ENCODE results near the gene UGT1A8.

The UGT1A8 gene

DNA sequence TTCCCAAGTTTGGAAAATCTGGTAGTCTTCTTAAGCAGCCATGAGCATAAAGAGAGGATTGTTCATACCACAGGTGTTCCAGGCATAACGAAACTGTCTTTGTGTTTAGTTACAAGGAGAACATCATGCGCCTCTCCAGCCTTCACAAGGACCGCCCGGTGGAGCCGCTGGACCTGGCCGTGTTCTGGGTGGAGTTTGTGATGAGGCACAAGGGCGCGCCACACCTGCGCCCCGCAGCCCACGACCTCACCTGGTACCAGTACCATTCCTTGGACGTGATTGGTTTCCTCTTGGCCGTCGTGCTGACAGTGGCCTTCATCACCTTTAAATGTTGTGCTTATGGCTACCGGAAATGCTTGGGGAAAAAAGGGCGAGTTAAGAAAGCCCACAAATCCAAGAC is 154.7 kb downstream of the UGT1A8 start:
- FAIRE-seq, result no peak

DNA sequence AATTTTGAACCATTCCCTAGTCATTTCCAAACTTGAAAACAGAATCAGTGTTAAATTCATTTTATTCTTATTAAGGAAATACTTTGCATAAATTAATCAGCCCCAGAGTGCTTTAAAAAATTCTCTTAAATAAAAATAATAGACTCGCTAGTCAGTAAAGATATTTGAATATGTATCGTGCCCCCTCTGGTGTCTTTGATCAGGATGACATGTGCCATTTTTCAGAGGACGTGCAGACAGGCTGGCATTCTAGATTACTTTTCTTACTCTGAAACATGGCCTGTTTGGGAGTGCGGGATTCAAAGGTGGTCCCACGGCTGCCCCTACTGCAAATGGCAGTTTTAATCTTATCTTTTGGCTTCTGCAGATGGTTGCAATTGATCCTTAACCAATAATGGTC is 155.2 kb downstream of the UGT1A8 start:
- FAIRE-seq, result no peak

DNA sequence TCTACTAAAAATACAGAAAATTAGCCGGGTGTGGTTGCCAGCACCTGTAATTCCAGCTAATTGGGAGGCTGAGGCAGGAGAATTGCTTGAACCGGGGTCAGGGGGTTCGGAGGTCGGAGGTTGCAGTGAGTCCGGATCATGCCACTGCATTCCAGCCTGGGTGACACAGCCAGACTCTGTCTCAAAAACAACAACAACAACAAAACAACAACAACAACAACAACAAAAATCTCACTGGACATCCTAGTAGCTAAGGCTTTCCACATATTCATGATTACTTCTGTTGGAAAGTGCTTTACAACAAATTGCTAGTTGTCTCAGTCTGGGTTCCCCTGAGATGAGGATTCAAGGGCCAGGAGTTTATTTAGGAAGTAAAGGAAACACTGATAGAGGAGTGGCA is 156.4 kb downstream of the UGT1A8 start:
- no peak for FAIRE-seq

DNA sequence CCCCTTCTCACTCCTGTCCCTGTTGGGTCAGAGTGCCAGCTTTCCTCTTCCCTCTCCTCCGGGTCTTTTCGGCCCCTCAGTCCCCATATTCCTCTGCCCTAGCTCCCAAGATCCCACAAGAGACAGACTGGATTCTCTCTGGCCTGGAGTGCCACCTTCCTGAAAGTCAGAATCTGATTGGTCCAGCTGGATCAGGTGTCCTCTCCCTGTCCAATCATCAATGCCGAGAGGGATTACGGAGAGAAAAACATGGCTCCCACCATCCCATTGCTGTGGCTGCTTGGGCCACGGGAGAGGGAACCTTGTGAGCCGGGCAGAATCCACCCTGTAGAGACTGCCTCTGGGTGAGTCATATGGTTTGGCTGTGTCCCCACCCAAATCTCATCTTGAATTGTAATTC is 158.0 kb downstream of the UGT1A8 start:
- FAIRE-seq, result no peak

DNA sequence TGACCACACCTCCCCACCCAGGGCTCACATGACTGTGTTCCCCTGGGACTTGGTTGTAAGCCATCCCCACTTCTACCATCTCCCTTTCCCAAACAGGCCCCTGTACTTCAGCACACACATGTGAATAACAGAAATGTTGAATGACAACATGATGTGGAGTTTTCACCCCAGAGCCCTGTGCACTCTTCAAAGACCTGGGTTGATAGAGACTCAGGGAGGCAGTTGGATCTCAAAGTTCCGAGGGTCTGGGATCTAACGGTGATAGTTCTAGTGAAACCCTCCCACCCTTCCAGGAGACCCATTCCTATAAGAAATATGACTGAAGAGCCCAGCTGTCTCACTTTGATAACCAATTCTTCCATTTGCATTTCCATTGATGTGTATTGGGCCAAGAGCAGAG is 160.6 kb downstream of the UGT1A8 start, which contains the start of gene MROH2A:
MROH2A (plus strand) TSS at position 301 of the 400 bp plus-strand sequence. CDS start 1,029 bp downstream, outside the sequence.
- no peak for FAIRE-seq

DNA sequence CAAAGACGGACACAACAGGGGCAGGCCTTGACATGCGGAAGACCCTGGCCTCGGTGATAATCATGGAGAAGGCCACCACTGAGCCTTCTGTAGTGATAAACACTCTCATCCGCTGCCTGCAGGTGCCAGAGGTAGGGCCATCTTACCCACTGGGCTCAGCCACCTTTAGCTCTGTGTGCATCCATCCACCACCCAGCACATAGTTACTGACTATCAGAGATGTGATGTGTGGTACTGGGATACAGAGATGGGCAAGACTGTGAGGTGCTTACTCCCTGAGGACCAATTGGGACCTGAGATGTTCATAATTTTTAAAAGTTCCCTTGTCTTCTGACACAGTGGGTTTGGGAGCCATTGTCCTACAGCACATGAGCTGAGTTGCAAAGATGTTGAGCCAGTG is 162.3 kb downstream of the UGT1A8 start:
- no peak for FAIRE-seq

DNA sequence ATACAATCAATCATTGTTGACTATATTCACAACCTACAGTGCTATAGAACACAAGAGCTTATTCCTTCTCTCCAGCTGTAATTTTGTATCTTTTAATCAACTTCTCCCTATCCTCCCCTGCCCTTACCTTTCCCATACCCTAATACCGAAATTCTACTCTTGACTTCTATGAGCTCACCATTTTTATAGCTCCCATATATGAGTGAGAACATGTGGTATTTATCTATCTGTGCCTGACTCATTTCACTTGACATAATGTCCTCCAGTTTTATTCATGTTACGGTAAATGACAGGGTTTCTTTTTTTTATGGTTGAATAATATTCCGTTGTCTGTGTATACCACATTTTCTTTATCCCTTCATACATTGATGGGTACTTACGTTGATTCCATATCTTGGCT is 163.3 kb downstream of the UGT1A8 start:
- FAIRE-seq, result no peak

DNA sequence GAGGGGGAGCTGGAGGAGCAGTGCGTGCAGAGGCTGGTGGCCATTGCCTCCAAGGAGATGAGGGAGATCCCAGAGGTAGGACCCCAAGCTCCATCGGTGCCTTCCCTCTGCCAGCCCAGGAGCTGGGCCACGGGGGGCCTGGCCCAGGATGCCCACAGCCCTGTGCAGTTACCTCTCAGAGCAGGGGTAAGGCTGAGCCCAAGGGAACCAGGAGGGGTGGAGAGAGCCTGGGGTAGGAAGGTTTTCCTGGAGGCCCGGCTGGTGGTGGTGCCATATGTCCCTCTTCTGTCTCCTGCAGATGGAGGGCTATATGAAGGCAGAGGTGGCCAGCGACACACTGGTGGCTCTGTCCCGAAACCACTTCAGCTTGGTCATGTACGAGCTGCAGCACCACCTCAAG is 172.1 kb downstream of the UGT1A8 start:
- FAIRE-seq, result no peak

DNA sequence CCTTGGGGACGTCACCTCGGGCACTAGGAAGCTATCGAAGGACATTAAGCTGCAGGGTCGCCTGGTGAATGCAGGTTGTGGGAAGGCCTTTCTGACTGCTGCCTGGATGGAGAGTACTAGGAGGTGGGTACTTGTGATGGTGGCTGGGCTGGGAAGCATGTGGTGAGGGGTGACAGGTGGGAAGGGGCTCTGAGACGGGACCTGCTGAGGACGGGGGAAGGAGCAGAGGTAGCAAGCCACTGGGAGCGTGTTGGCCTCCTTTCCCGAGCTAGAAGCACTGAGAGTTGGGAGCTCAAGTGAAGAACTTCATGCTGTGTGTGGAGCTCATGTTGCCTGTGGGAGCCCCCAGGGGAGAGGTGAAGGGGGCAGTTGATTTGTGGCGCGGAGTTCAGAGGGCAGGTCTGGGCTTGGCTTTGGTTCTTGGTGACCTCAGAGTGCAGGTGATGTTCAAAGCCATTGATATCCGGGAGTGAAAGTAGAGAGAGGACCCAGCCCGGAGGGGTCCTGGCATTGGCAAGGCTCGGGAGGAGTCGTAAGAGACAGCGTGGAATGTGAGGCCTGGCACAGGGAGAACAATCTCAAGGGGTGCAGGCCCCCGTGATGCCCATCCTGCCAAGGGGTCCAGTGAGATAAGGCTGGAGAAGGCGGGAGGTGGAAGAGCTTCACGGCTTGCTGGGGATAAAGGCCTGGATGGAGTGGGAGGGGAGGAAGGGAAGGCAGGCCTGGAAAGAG is 173.9 kb downstream of the UGT1A8 start:
- FAIRE-seq, result no peak

DNA sequence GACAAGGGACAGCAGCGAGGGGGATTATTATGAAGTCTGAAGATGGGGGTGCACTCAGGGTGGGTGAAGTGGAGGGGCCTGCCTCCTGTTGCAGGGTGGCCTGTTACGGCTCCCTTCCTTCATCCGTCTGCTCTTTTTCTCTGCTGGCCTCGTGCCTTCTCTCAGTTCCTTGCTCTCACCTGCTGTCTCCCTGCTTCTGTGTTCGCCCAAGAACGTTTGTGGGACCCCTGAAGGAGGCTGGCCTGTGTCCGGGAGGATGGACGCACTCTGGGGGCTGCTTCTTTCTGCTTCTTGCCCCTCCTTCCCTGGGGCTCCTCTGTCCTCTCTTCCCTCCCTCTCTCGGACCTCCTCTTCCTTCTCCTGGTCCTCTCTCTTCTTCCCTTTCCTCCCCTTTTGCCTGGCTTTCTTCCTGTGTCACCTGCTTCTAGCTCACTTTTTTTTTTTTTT is 174.5 kb downstream of the UGT1A8 start:
- FAIRE-seq, result no peak

DNA sequence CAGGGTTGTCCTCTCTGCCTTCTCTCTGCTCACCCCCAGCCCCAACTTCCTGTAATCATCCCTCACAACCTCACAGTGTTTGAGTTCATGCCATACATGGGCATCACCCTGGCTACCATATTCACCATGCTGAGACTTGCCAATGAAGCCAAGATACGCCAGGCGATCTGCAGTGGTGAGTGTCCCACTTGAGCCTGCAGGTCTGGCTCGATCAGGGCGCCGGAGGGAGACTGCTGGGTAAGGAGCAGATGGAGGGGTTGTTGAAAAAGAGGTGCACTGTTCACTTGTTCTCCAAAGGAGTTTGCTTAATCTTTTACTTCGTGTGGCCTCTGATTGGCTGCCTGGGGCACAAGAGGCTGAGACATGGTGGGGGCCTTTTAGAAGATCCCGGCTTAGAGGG is 175.3 kb downstream of the UGT1A8 start:
- FAIRE-seq, result no peak

DNA sequence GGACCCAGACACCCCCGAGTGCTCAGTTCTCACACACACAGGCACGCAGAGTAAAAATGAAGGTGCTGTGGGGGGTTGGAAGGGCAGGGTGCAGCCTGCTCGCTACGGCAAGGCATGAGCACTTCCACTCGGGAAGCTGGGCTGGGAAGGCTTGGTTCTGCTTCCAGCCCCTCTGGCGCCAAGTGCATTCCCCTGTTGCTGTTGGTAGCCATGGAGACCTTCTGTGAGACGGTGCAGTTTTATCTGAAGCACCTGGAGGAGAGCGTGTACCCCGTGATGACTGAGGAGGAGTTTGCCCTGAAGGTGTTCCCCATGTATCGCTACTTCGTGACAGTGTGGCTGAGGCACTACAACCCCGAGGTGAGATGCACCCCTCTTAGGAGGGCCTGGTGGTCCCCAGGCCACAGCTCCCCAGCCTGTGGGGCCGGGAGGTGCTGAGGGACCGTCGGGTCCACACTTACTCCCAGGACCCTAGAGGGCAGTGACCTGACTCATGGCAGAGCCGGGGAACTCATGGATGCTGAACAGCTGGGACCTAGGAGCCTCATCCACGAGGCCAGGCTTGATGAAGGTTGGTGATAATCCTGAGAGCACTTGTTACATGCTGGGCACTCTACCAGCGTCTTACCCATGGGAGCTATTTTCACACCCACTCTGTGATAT is 176.2 kb downstream of the UGT1A8 start:
- FAIRE-seq, result no peak

DNA sequence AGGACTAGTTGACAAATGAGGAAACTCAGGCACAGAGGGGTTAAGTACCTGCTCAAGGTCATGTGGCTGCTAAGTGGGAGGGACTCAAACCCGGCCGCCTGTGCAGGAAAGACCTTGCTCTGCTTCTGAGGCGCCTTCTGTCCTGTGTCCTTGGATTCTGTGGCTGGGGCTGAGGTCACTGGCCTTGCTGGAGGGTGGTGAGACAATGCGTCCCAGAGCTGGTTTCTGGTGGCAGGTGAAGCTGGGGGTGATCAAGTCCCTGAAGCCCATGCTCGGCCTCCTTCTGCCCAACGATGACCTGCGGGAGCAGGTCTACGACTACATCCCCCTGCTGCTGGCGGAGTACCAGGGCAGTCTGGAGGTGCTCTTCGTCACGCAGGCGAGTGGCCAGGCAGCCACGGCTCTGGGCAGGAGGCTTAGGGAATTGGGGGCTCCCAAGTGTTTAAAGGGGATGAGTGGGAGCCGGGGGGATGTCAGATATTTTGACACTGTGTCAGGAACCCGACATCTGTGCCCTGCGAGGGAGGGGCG is 176.8 kb downstream of the UGT1A8 start:
- no peak for FAIRE-seq

DNA sequence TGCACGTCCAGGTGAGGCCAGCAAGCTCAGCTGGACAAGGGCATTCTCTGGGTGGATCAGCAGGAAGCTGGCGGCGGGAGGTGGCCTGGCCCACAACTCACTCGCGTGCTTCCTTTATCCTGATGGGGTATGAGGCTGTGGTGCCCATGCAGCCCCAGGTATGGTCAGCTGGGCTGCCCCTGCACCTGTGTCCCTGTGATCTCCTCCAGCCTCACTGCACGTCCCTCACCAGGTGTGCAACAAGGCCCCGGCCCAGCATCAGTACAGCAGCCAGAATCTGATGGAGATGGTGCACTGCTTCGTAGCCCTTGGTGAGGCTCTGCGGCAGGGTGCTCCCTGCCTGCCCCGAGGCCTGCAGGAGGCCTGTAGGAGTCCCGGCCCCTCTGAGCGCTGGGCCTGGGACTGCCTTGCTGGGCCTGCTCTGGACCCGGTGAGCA is 178.3 kb downstream of the UGT1A8 start:
- FAIRE-seq, result no peak

DNA sequence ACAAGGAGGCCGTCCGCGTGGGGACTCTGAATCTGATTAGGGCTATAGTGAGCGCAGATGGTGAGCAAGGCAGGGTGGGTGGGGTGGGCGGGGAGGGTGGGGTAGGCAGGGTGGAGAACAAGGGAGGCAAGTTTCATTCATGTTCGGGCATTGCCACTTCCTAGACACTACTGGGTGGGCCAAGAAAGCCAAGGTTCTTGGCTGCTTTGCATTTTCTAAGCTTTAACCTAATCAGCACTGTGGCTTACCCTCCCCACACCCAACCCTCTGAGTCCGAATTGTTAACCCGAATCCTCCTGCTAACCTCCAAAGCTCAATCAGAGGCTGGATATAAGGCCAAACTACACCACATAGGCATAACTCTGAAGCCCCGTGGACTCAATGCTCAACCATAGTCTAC is 178.8 kb downstream of the UGT1A8 start:
- no peak for FAIRE-seq

DNA sequence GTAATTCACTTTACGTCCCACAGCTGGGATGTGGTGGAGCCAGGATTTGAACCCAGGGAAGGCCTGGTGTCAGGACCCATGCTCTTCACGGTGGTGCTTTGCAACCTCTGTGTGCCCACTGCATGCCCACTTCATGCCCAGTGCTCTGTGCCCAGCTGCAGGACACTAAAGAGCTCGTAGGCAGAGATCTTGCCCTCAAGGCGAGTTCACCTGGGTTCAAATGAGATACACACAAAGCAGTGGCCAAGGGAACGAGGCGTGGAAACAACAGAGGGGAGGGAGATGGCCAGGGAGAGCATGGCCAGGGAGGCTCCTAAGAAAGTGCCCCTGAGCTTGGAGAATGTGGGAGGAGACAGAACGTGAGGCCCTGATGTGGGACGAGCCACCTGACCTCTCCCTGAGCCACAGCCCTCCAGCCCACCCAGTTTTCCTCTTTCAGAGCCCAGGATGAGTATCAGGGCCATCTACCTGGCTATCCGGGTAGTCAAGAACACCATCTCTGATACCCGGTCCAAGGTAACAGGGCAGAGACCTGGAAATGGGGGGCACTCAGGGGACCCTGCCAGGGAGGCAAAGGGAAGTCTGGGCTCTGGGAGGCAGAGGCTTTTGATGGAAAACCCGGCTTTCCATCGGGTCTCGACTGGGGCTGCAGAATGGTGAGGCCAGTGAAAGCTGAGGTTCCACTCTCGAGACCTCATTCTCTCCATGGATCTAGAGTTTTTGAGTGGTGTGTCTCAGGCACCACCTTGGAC is 181.1 kb downstream of the UGT1A8 start:
- no peak for FAIRE-seq

DNA sequence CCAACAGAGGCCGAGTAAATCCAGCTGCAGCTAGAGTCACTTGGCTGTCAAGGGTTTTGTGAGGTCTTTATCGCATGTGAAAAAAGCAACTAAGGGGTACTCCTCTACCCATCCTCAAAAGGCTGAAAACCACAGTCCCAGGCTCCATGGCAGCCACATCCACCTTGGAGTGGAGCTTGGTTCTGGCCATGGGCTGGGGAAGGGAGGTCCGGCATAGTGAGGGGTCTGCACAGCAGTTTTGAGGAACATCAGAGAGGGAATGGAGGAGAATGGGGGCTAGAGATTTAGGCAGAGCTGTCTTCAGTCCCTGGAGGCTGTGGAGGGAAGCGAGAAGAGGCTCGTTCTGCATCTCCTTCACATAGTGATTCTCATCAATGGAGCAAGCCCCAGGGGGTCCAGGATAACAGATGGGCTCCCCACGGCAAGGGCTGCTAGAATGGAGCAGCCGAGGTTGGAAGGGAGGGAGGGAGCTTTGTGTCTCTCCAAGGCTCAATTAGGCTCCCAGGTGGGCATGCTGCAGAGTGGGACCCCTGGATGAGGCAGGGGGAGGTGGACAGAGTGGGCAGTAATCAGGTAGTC is 181.7 kb downstream of the UGT1A8 start:
- no peak for FAIRE-seq

DNA sequence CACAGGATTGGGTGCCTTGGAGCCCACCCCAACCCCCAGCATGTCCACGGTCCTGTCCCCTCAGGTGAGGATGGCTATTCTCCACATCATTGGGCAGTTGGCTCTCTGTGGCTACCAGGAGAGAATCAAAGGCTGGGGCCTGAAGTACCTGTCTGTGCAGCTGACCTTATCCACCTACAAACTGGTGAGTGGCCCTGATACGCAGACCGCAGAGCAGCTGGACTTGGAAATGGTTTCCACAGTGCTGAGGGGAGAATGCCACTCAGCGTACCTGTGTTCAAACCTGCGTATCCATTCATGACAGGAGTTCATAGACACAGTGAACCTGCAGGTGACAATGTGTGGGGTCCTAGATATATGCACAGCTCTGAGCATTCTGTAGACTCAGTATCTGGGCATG is 182.3 kb downstream of the UGT1A8 start:
- FAIRE-seq, result no peak

DNA sequence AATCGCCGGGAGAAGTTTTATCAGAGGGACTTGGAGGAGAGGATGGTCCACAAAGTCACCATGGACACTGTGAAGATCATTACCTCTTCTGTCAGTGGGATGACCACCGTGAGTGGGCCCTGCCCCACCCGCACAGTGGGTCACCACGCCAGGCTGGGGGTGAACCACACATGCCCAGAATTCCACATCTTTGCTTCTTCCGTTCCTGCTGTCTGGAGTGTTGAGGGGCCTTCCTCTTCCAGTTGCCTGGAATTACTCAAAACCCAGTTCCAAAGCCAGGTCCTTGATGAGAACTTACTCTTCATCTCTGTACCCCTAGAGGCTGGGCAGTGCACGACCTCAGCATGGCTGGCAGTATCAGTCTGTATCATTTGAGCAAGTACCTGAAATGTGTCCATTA is 182.8 kb downstream of the UGT1A8 start:
- no peak for FAIRE-seq

DNA sequence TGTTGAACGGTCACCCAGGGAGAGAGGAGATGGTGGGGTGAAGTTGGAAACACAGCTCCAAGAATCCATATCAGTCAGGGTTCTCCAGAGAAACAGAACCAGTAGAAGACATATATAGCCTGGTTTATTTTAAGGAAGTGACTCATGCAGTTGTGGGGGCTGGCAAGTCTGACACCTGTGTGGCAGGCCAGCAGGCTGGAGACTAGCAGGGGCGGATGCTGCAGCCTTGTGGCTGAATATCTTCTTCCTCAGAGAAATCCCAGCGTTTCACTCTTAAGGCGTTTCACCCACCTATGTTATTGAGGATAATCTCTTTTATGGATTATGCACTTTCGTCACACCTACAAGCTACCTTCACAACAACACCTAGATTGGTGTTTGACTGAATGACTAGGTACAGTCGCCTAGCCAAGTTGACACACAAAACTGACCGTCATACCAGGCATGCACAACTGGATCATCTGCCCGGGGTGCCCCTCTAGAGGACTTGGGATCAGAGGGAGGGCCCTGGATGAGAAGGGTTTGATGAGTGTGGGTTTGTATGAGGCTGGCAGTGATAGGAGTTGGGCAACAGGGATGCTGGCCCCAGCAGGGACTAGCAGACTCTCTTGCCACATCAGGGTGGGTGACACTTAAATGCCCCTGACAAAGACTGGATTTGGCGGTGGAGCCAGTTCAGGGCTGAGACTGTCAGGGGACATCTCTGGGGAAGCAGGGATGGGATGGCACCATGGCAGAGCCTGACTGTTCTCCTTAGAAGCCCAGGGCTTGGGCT is 184.1 kb downstream of the UGT1A8 start:
- no peak for FAIRE-seq

DNA sequence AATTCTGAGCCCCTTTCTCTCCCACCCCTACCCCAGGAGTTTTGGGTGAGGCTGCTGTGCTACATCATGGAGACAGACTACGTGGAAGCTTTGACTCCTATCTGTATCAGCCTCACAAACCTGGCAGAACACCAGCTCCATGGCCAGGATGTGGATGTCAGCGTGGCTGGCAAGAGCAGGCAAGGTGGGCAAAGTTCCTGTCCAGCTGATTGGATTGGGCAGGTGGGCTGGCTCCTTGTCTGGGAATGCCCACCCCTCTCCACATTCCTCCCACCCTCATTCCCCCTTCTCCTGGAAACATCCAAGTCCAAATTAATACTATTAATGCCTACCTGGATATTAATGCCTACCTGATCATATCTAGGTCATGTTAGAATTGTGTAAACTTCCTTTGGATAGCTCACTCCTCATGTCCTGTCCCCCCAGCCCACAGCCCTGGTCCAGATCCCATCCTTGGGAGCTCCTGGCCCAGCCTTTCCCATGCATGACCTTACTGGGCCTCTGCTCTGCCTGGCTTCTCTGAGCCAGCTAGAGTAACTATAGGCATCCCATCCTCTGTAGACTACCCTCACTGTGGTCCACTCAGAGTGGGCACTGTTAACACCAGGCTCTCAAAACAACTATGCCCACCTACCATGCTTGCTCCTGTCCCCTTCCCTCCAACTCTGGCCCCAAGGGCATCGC is 184.8 kb downstream of the UGT1A8 start:
- no peak for FAIRE-seq
